ENCODE measurements around the gene ZBTB17. TPM values are rescaled to one million over a fixed set of nuclear protein-coding genes. Genes with fewer than 3 reads are reported as not detected.

Gene ZBTB17
- total RNA-seq, 1 donor from 2014 or later: 19.5 TPM

DNA sequence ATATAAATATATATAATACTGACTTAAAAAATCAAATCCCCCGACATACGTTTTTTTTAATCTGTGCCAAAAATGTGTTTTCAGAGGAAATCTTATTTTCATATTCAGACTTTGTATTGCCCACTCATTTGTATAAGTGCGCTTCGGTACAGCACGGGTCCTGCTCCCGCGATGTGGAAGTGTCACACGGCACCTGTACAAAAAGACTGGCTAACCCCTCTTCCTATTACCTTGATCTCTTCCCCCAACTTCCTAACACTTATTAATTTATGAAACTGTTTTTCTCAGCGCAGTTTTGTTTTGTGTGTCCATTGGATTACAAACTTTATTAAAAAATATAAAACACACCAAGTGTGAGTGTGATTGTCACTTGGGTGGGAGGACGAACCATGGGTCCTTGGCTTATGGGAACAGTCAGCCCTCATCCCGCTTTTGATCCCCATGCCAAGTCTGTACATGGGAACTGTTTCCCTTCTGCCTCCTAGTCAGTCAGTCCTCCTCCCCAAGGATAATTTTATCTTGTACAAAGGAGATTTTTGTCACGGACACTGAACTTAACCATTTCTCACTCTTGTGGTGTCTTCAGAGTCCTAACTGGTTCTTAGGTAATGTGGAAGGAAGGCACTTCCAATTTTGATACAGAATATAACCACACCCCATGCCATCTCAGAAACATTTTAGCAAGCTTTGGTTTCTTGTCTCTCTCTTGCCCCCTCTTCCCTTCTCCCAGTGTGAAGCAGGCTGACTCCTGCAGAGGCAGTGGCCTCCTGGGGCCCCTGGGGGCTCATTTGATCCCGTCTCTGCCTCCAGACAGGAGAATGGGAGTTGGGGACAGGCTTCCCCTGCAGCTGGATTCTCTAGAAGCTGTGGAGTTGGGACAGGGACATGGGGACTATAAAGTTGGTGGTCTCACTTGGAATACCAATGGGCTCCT lies 35.5 kb downstream of the ZBTB17 start:
- Mint-ChIP-seq H3K27me3 (ENCODE audit: insufficient read depth, low read depth) (peaks cover 9% of the 10 kb centered on the region), H3K4me3 (no peak overlapping the region), H3K27ac (no peak overlapping the region), H3K9me3 (no peaks in the 10 kb centered on the region), H3K36me3 (peaks cover 29% of the 10 kb centered on the region), H3K4me1 (no peaks in the 10 kb centered on the region)
- Histone ChIP-seq H4K20me1 (ENCODE audit: low read depth) (peaks cover 5% of the 10 kb centered on the region), H3K4me2 (no peak overlapping the region), H3K36me3 (no peaks in the 10 kb centered on the region), H3K4me3 (no peak overlapping the region), H3K4me1 (no peaks in the 10 kb centered on the region), H3K27me3 (no peaks in the 10 kb centered on the region), H3K9me3 (ENCODE audit: low read depth) (no peaks in the 10 kb centered on the region), H3F3A (ENCODE audit: low read depth) (peaks cover 7% of the 10 kb centered on the region), H3K27ac (no peak overlapping the region), H3K79me2 (ENCODE audit: low read depth) (no peaks in the 10 kb centered on the region), H2AFZ (replicated peaks) (no peak overlapping the region), H3K9ac (no peak overlapping the region)
- TF ChIP-seq, protein P1, sequence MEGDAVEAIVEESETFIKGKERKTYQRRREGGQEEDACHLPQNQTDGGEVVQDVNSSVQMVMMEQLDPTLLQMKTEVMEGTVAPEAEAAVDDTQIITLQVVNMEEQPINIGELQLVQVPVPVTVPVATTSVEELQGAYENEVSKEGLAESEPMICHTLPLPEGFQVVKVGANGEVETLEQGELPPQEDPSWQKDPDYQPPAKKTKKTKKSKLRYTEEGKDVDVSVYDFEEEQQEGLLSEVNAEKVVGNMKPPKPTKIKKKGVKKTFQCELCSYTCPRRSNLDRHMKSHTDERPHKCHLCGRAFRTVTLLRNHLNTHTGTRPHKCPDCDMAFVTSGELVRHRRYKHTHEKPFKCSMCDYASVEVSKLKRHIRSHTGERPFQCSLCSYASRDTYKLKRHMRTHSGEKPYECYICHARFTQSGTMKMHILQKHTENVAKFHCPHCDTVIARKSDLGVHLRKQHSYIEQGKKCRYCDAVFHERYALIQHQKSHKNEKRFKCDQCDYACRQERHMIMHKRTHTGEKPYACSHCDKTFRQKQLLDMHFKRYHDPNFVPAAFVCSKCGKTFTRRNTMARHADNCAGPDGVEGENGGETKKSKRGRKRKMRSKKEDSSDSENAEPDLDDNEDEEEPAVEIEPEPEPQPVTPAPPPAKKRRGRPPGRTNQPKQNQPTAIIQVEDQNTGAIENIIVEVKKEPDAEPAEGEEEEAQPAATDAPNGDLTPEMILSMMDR (IDR thresholded peaks at IDR 0.05): no peak
- TF ChIP-seq EZH2 (IDR thresholded peaks at IDR 0.05): no peak
- no peak for TF ChIP-seq EZH2phosphoT487 (IDR thresholded peaks at IDR 0.05)
- DNase-seq (ENCODE audit: low spot score): no peak

DNA sequence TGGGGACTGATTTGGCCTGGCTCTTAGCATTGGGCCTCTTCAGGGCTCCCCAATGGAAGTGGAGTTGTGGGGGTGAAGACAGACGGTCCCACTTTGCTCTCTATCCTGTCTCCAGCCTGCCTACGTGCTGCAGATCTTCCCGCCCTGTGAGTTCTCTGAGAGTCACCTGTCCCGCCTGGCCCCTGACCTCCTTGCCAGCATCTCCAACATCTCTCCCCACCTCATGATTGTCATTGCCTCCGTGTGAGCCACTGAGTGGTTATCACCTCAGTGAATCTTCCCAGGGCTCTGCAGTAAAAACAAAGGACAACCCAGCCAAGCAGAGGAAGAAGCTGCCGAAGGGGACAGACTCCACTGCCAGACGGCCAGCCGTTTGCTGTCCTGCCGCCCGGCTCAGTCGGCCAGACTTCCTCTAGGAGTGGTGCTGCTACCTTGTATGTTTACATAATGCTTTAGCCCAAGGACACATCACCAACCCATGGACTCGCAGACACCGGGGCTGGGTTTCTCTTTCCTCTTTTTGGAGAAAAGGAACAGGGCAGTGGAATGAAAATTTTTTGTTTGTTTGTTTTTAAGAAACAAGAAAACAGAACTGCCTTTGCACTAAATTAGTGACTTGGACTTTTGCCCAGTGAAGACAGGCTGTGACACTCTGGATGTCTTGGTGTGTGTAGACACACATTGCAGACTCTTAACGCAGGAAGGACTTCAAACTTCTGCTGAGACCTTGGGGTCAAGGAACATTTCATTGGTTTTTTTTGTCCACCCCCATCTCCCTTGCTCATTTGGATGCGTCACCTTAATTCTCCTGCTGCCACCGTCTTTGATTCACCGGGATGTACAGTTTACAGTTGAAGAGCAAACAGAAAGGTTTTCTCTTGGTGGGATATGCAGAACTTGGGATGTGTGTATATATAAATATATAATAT lies 36.5 kb downstream of the ZBTB17 start:
- no peak overlapping the region for H3K27ac ChIP-seq
- DNase-seq (ENCODE audit: low spot score): no peak
- H3K36me3 Mint-ChIP-seq: peaks cover 38% of the 10 kb centered on the region

DNA sequence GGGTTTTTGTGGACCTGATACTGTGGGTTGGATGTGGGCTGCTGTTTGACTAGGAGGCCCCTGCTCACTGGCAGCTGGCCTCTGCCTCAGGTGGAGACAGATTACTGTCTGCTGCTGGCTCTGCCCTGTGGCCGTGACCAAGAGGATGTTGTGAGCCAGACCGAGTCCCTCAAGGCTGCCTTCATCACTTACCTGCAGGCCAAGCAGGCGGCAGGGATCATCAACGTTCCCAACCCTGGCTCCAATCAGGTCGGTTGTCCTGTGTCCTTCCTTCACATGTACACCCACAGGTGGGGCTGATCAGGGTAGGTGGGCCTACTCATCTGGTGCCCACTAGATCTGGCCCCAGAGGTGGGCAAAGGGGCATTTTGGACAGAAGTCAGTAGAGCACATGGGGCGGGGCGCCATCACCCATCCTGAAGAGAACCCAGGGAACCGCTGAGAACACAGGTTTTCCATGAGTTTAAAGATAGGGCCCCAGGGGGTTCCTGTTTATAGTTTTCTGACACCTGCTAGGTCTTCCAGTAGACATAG lies 37.2 kb downstream of the ZBTB17 start:
- H3K4me1 Mint-ChIP-seq: no peaks in the 10 kb centered on the region
- no peak overlapping the region for H3K27ac Mint-ChIP-seq
- H3K36me3 Mint-ChIP-seq: peaks cover 42% of the 10 kb centered on the region
- Histone ChIP-seq H3K4me3 (no peak overlapping the region), H3K79me2 (ENCODE audit: low read depth) (no peaks in the 10 kb centered on the region), H3K36me3 (no peaks in the 10 kb centered on the region), H3K4me1 (no peaks in the 10 kb centered on the region), H3K4me2 (no peak overlapping the region), H4K20me1 (ENCODE audit: low read depth) (peaks cover 5% of the 10 kb centered on the region), H2AFZ (replicated peaks) (no peak overlapping the region), H3K9ac (no peak overlapping the region), H3K27ac (no peak overlapping the region), H3K27me3 (no peaks in the 10 kb centered on the region), H3F3A (ENCODE audit: low read depth) (peaks cover 7% of the 10 kb centered on the region), H3K9me3 (ENCODE audit: low read depth) (no peaks in the 10 kb centered on the region)
- H3K9me3 Mint-ChIP-seq: no peaks in the 10 kb centered on the region
- TF ChIP-seq EZH2phosphoT487 (IDR thresholded peaks at IDR 0.05): no peak
- TF ChIP-seq, protein P1 (IDR thresholded peaks at IDR 0.05): no peak
- no peak for TF ChIP-seq EZH2 (IDR thresholded peaks at IDR 0.05)
- DNase-seq (ENCODE audit: low spot score): no peak
- peaks cover 10% of the 10 kb centered on the region for H3K27me3 Mint-ChIP-seq (ENCODE audit: insufficient read depth, low read depth)
- no peak overlapping the region for H3K4me3 Mint-ChIP-seq

More for the DNA sequence above, 36.5 kb downstream of the ZBTB17 start:
- TF ChIP-seq EZH2phosphoT487 (IDR thresholded peaks at IDR 0.05): no peak
- TF ChIP-seq EZH2 (IDR thresholded peaks at IDR 0.05): no peak
- TF ChIP-seq, protein P1 (IDR thresholded peaks at IDR 0.05): no peak
- peak overlapping the region; percentile 46 for H3K27ac Mint-ChIP-seq
- no peaks in the 10 kb centered on the region for H3K4me1 Mint-ChIP-seq
- no peaks in the 10 kb centered on the region for H3K27me3 ChIP-seq
- no peak overlapping the region for H3K4me3 ChIP-seq
- peaks cover 9% of the 10 kb centered on the region for H3K27me3 Mint-ChIP-seq (ENCODE audit: insufficient read depth, low read depth)
- no peaks in the 10 kb centered on the region for H3K9me3 Mint-ChIP-seq
- H2AFZ ChIP-seq (replicated peaks): no peak overlapping the region
- H3K4me1 ChIP-seq: no peaks in the 10 kb centered on the region
- H4K20me1 ChIP-seq (ENCODE audit: low read depth): peaks cover 5% of the 10 kb centered on the region
- no peak overlapping the region for H3K9ac ChIP-seq
- peaks cover 7% of the 10 kb centered on the region for H3F3A ChIP-seq (ENCODE audit: low read depth)
- peak overlapping the region; percentile 43 for H3K4me3 Mint-ChIP-seq
- H3K79me2 ChIP-seq (ENCODE audit: low read depth): no peaks in the 10 kb centered on the region
- no peaks in the 10 kb centered on the region for H3K9me3 ChIP-seq (ENCODE audit: low read depth)
- H3K36me3 ChIP-seq: no peaks in the 10 kb centered on the region
- H3K4me2 ChIP-seq: no peak overlapping the region

Data from neural progenitor cell (in vitro differentiated cells).